Measurements from ENCODE around the gene NUP93.
A peak's percentile ranks its signal among the peaks of the same experiment; 100 is the strongest.

Gene NUP93

GRCh38 chr16:56743840-56744239 is 13.9 kb downstream of the NUP93 start:
- DNase-seq (ENCODE audit: low read depth): no peak

- no peak for DNase-seq (ENCODE audit: low read depth)
These were observed 15.2 kb downstream of the NUP93 start for GRCh38 chr16:56744996-56745640.

GRCh38 chr16:56747486-56748045 is 17.6 kb downstream of the NUP93 start:
- DNase-seq (ENCODE audit: low read depth): no peak

- no peak for DNase-seq (ENCODE audit: low read depth)
These were observed 18.3 kb downstream of the NUP93 start for GRCh38 chr16:56748191-56748590.

GRCh38 chr16:56748826-56749225 is 18.9 kb downstream of the NUP93 start:
- no peak for DNase-seq (ENCODE audit: low read depth)

- no peak for DNase-seq (ENCODE audit: low read depth)
These were observed 20.0 kb downstream of the NUP93 start for GRCh38 chr16:56749672-56750491.

- DNase-seq (ENCODE audit: low read depth): peak; percentile 12
These were observed 23.5 kb downstream of the NUP93 start for GRCh38 chr16:56753410-56753809.

- DNase-seq (ENCODE audit: low read depth): no peak
These were observed 25.1 kb downstream of the NUP93 start for GRCh38 chr16:56755038-56755437.

- DNase-seq (ENCODE audit: low read depth): no peak
These were observed 28.5 kb downstream of the NUP93 start for GRCh38 chr16:56758432-56758831.

- DNase-seq (ENCODE audit: low read depth): no peak
These were observed 29.0 kb downstream of the NUP93 start for GRCh38 chr16:56758930-56759329.

GRCh38 chr16:56763291-56763916 is 33.5 kb downstream of the NUP93 start:
- DNase-seq (ENCODE audit: low read depth): no peak

- no peak for DNase-seq (ENCODE audit: low read depth)
These were observed 34.9 kb downstream of the NUP93 start for GRCh38 chr16:56764835-56765234.

GRCh38 chr16:56765949-56766348 is 36.0 kb downstream of the NUP93 start:
- no peak for DNase-seq (ENCODE audit: low read depth)

- DNase-seq (ENCODE audit: low read depth): no peak
These were observed 37.1 kb downstream of the NUP93 start for GRCh38 chr16:56767024-56767423.

GRCh38 chr16:56769677-56770076 is 39.7 kb downstream of the NUP93 start:
- no peak for DNase-seq (ENCODE audit: low read depth)

- no peak for DNase-seq (ENCODE audit: low read depth)
These were observed 41.8 kb downstream of the NUP93 start for GRCh38 chr16:56771558-56772279.

GRCh38 chr16:56773532-56773931 is 43.6 kb downstream of the NUP93 start:
- DNase-seq (ENCODE audit: low read depth): no peak

GRCh38 chr16:56774016-56774680 is 44.2 kb downstream of the NUP93 start:
- no peak for DNase-seq (ENCODE audit: low read depth)

- no peak for DNase-seq (ENCODE audit: low read depth)
These were observed 45.2 kb downstream of the NUP93 start for GRCh38 chr16:56775162-56775561.

GRCh38 chr16:56776562-56776961 is 46.6 kb downstream of the NUP93 start:
- DNase-seq (ENCODE audit: low read depth): no peak

GRCh38 chr16:56777001-56777400 is 47.1 kb downstream of the NUP93 start:
- DNase-seq (ENCODE audit: low read depth): no peak

- DNase-seq (ENCODE audit: low read depth): no peak
These were observed 47.6 kb downstream of the NUP93 start for GRCh38 chr16:56777482-56777881.

Data from HS-27A (cell line).